ENCODE results near the gene PAFAH1B1.
A peak's percentile ranks its signal among the peaks of the same experiment; 100 is the strongest.
"Not testable (repeated sequence)": the region's sequence is repeated elsewhere in the genome, so short reads cannot be mapped to it uniquely, and the experiment has no call there.

PAFAH1B1 gene

GRCh38 chr17:2592971-2593820 lies at the start of gene PAFAH1B1:
Gene PAFAH1B1, plus strand, starts transcription at chr17:2593654. Its CDS starts 44,635 bp downstream, at chr17:2638289.
- peak; percentile 93 to 97 for DNase-seq

DNA sequence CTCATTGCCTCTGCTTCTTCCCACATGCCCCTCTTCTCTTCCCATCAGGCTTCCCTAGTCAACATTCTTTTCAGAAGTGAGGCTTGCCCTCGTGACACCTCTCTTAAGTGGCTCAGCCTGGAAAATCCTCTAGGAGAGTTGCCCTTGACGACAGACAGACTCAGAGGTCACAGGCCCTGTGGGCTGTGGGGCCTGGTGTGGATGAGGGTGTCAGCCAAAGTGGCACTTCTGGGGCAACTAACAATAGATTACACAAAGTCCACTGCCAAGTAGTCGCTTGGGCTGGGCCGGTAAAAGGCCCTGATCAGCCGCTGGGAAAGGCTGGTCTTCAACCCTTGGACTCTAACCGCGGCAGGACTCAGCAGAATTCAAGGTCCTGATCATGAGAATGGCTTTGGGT lies 48.1 kb upstream of the PAFAH1B1 start:
- DNase-seq = no peak

DNA sequence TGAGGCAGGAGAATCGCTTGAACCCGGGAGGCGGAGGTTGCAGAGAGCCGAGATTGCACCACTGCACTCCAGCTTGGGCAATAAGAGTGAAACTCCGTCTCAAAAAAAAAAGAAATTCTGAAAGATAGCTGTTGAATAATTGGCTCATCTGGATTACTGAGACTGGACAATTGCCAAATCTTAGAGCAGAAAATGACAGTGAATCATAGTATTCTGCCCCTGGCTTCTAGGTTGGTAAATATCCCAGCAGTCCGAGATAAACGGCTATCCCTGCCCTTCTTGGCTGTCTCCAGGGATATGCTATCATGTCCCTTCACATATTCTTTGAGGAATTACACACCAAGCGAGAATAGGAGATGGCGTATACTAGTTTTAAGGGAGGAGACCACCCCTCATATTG lies 46.3 kb upstream of the PAFAH1B1 start:
- DNase-seq = no peak

- DNase-seq = not testable (repeated sequence)
These were observed 45.4 kb upstream of the PAFAH1B1 start for GRCh38 chr17:2548026-2548425.

DNA sequence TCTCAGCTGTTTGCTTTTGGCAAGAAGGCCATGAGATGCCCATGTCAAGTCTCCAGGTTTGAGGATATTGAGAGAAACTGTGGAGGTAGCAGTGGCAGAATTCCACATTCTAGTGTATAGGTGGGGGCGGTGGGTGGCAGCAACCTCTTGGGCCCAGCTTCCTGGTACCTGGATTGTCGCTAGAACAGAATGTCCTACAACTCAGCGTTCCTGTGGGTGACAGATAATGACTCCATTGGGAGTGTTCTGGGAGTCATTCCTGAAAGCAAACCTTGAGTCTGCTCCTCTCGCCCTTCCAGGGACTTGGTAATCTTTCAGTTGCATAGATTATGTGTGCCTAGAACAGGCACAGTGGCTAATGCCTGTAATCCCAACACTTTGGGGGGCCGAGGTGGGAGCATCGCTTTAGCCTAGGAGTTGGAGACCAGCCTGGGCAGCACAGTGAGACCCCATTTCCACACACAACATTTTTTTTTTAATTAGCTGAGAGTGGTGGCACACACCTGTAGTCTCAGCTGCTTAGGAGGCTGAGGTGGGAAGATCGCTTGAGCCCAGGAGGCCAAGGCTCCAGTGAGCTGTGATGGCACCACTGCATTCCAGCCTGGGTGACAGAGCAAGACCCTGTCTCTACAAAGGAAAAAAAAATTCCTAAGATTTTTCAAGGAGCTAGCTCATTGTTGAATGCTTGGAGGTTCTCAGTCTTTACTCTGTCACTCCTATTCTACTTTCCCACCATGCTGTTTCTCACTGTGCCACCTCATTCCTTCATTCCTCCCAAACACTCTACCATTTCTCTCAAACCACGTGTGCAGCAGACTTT lies 43.9 kb upstream of the PAFAH1B1 start:
- no peak for DNase-seq

- DNase-seq = no peak
These were observed 42.0 kb upstream of the PAFAH1B1 start for GRCh38 chr17:2551493-2551892.

- no peak for DNase-seq
These were observed 41.5 kb upstream of the PAFAH1B1 start for GRCh38 chr17:2551928-2552327.

DNA sequence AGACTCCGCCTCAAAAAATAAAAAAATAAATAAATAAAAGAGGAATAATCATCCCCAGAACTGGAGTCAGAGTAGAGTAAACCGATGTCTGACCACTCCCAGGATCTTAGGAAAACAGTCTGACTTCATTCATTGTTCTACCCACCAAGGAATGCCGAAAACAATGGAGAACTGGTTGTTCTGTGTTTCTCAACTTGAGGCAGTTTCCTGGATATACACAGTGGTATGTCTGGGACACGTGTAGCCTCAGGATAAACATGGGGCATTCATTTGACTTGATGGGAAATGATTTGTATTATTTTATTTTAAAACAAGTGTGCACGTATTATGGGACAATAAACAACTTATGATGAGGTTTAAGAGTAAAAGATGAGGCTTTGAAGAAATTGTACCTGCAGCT lies 32.8 kb upstream of the PAFAH1B1 start:
- no peak for DNase-seq

GRCh38 chr17:2562162-2562858 lies 31.1 kb upstream of the PAFAH1B1 start:
- peak in 1 of 2 experiments; percentile 18 for DNase-seq

GRCh38 chr17:2563061-2563460 lies 30.4 kb upstream of the PAFAH1B1 start:
- peak in 1 of 2 experiments; percentile 15 for DNase-seq

GRCh38 chr17:2563543-2563942 lies 29.9 kb upstream of the PAFAH1B1 start:
- no peak for DNase-seq

DNA sequence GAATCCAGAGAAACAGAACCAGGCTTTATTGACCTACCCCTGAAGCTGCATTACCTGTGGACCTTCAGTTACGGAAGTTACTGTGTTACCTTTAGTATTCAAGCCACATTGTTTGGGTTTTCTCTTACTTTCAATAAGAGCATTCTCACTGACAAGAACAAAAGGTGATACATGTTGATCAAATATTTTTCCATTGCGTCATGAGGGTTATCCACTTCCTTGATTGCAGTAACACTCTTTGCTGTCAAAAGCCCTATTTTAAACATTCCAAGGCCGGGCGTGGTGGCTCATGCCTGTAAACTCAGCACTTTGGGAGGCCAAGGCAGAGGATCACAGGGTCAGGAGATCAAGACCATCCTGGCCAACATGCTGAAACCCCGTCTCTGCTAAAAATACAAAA lies 28.6 kb upstream of the PAFAH1B1 start:
- DNase-seq = no peak

DNA sequence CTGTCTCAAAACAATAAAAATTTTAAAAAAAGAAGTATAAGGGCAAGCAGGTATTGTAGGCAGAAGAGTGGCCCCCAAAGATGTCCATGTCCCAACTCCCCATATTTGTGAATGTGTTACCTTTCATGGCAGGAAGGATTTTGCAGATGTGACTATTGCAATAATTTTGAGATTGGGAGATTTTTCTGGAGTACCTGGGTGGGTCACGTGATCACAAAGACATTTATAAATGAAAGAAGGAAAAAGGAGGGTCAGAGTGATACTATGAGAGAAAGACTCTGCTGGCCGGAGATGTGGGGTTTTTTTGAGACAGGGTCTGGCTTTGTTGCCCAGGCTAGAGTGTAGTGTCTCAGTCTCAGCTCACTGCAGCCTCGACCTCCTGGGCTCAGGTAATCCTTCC lies 27.4 kb upstream of the PAFAH1B1 start:
- DNase-seq = no peak

GRCh38 chr17:2571523-2572303 lies 21.7 kb upstream of the PAFAH1B1 start:
- no peak for DNase-seq

GRCh38 chr17:2572304-2572609 lies 21.2 kb upstream of the PAFAH1B1 start:
- DNase-seq = not testable (repeated sequence)

- no peak for DNase-seq
These were observed 13.3 kb upstream of the PAFAH1B1 start for GRCh38 chr17:2580151-2580550.

- DNase-seq = no peak
These were observed 12.8 kb upstream of the PAFAH1B1 start for GRCh38 chr17:2580661-2581060.

DNA sequence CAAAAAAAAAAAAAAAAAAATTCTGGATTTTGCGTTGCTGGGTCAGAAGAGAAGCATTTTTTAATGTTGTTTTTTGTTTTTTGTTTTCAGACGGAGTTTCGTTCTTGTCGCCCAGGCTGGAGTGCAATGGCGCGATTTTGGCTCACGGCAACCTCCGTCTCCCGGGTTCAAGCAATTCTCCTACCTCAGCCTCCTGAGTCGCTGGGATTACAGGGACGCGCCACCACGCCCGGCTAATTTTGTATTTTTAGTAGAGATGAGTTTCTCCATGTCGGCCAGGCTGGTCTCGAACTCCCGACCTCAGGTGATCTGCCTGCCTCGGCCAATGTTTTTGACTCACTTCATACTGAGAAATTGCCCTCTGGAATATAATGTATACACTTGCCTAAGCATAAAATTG lies 11.0 kb upstream of the PAFAH1B1 start:
- DNase-seq = no peak

DNA sequence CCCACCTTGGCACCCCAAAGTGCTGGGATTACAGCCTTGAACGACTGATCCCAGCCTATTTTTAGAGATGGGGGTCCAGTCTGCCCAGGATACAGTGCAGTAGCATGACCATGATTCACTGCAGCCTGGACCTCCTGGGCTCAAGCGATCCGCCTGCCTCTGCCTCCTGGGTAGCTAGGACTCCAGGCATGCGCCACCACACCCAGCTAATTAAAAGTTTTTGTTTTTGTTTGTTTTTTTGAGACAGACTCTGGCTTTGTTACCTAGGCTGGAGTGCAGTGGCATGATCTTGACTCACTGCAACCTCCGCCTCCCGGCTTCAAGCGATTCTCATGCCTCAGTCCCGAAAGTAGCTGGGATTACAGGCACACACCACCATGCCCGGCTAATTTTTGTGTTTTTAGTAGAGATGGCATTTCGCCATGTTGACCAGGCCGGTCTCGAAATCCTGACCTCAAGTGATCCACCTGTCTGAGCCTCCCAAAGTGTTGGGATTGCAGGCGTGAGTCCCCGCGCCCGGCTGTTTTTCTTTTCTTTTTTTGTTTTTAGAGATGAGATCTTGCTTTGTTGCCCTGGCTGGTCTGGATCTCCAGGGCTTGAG lies 2.3 kb upstream of the PAFAH1B1 start:
- no peak for DNase-seq

DNA sequence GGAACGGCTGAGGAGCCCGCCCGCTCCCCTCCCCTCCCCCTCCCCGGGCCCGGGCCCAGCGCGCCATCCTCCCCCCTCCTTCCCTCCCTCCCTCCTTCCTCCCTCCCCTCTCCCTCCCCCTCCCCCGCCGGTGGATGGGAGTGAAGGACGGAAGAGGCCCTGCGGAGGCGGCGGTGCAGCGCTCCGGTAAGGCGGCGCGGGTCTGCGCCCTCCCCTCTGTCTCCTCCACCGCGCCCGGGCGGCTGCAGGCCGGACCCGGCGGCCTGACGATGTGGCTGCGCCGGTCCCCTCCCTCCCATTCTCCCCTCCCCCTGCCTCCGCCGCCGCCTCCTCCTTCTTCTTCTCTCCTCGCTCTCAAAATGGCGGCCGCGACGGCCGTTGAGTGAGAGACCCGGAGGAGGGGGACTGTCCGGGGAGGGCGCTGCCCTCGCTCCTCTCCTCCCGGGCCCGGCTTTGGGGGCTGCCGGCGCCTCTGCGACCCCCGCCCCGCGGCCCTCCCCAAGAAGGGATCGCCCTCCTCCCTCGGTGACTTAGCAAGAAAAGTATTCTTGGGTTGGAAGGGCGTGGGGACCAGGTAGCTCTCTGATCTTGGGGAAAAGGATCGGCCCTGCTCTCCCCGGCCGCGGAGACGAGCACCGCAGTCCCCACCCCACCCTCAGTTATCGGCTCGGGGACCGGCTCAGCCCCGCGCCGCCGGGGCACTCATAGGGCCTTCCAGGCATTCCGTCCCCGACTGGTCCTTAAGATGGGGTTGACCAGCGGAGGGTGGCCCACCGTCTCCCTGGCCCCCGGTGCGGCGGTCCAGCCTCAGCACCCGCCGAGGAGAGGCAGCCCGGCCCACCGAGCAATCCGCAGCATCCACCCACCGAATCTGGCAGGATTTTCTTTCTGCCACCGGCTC lies 617 bp downstream of the PAFAH1B1 start:
- DNase-seq = peak; percentile 88

Data from activated T-cell treated with anti-CD3 and anti-CD28 coated beads, Interleukin-2, amount 50 U/mL, for 48 hours (primary cell).